H9 (cell line): ENCODE measurements around the gene FGF22. TPM values are rescaled to one million over a fixed set of nuclear protein-coding genes. Genes with fewer than 3 reads are reported as not detected.
A peak's percentile ranks its signal among the peaks of the same experiment; 100 is the strongest.

Experiments used
- DNase-seq: peaks from one replicate; pipeline ENCODE4 v3.0.0-alpha.2; 2017
- H2AFZ ChIP-seq: one replicate; pipeline ENCODE4 v1.6.1; 2013; ENCODE audit warnings: mild to moderate bottlenecking, low read length, control low read depth, moderate library complexity
- H2AK5ac ChIP-seq: 2 replicates; pipeline ENCODE4 v1.6.1; 2013; ENCODE audit warnings: low read length, control low read depth, mixed read lengths; ENCODE audit not compliant: insufficient read length
- H2BK120ac ChIP-seq: one replicate; pipeline ENCODE4 v1.6.1; 2013; ENCODE audit warnings: low read depth, mild to moderate bottlenecking, low read length, control low read depth, inconsistent platforms; ENCODE audit not compliant: poor library complexity, severe bottlenecking
- H2BK12ac ChIP-seq: 2 replicates; pipeline ENCODE4 v1.6.1; 2013; ENCODE audit warnings: low read length, control low read depth, mixed read lengths, low read depth; ENCODE audit not compliant: insufficient read length
- H2BK15ac ChIP-seq: 2 replicates; pipeline ENCODE4 v1.6.1; 2013; ENCODE audit warnings: low read depth, low read length, control low read depth
- H2BK20ac ChIP-seq: one replicate; pipeline ENCODE4 v1.6.1; 2013; ENCODE audit warnings: low read depth, mild to moderate bottlenecking, low read length, control low read depth, inconsistent platforms; ENCODE audit not compliant: poor library complexity, severe bottlenecking
- H2BK5ac ChIP-seq: 2 replicates; pipeline ENCODE4 v1.6.1; 2013; ENCODE audit warnings: low read length, control low read depth, mixed read lengths; ENCODE audit not compliant: insufficient read length
- H3K14ac ChIP-seq: 2 replicates; pipeline ENCODE4 v1.6.1; 2013; ENCODE audit warnings: low read length, control low read depth; ENCODE audit not compliant: insufficient read depth
- H3K18ac ChIP-seq: 2 replicates; pipeline ENCODE4 v1.6.1; 2013; ENCODE audit warnings: low read depth, mild to moderate bottlenecking, mixed read lengths, low read length, control low read depth; ENCODE audit not compliant: insufficient read length
- H3K23ac ChIP-seq: 2 replicates; pipeline ENCODE4 v1.6.1; 2013; ENCODE audit warnings: low read length, control low read depth, mixed read lengths, low read depth; ENCODE audit not compliant: insufficient read length
- H3K23me2 ChIP-seq: 2 replicates; pipeline ENCODE4 v1.6.1; 2013; ENCODE audit warnings: low read depth, mild to moderate bottlenecking, mixed read lengths, low read length, control low read depth; ENCODE audit not compliant: insufficient read length, poor library complexity, severe bottlenecking
- H3K27ac ChIP-seq: 2 replicates; pipeline ENCODE4 v1.5.1; 2013; ENCODE audit warnings: low read length, control low read depth, mixed read lengths, low read depth; ENCODE audit not compliant: insufficient read length
- H3K27me3 ChIP-seq: 2 replicates; pipeline ENCODE4 v1.6.1; 2013; ENCODE audit warnings: low read length, control low read depth, inconsistent platforms; ENCODE audit not compliant: insufficient read depth
- H3K4ac ChIP-seq: 2 replicates; pipeline ENCODE4 v1.6.1; 2013; ENCODE audit warnings: low read depth, mild to moderate bottlenecking, control low read depth, inconsistent platforms, low read length, moderate library complexity
- H3K4me1 ChIP-seq: 2 replicates; pipeline ENCODE4 v1.6.1; 2013; ENCODE audit warnings: low read length, control low read depth, inconsistent platforms; ENCODE audit not compliant: insufficient read depth
- H3K4me2 ChIP-seq: 2 replicates; pipeline ENCODE4 v1.6.1; 2013; ENCODE audit warnings: low read length, control low read depth, mixed read lengths; ENCODE audit not compliant: insufficient read length, insufficient read depth
- H3K56ac ChIP-seq: 2 replicates; pipeline ENCODE4 v1.6.1; 2013; ENCODE audit warnings: low read depth, mild to moderate bottlenecking, mixed read lengths, low read length, control low read depth; ENCODE audit not compliant: insufficient read length
- H3K79me1 ChIP-seq: 2 replicates; pipeline ENCODE4 v1.6.1; 2013; ENCODE audit warnings: low read depth, mild to moderate bottlenecking, moderate library complexity, low read length, control low read depth, inconsistent platforms; ENCODE audit not compliant: insufficient read depth, poor library complexity, severe bottlenecking
- H3K79me2 ChIP-seq: 2 replicates; pipeline ENCODE4 v1.6.1; 2013; ENCODE audit warnings: low read length, control low read depth, inconsistent platforms; ENCODE audit not compliant: insufficient read depth
- H3K9ac ChIP-seq: 2 replicates; pipeline ENCODE4 v1.6.1; 2013; ENCODE audit warnings: low read length, control low read depth, mixed read lengths; ENCODE audit not compliant: insufficient read length; ENCODE audit errors: extremely low read depth
- H3K9me3 ChIP-seq: one replicate; pipeline ENCODE4 v1.6.1; 2013; ENCODE audit warnings: low read depth, low read length, inconsistent platforms; ENCODE audit not compliant: control insufficient read depth
- H3T11ph ChIP-seq: one replicate; pipeline ENCODE4 v1.6.1; 2013; ENCODE audit warnings: mild to moderate bottlenecking, low read length, control low read depth, inconsistent platforms
- H4K20me1 ChIP-seq: one replicate; pipeline ENCODE4 v1.6.1; 2013; ENCODE audit not compliant: control insufficient read depth, insufficient read length, insufficient read depth
- H4K5ac ChIP-seq: 2 replicates; pipeline ENCODE4 v1.6.1; 2013; ENCODE audit warnings: low read depth, mild to moderate bottlenecking, mixed read lengths, low read length, control low read depth; ENCODE audit not compliant: insufficient read length
- H4K8ac ChIP-seq: replicated peaks from 2 replicates; pipeline ENCODE4 v1.6.1; 2013; ENCODE audit warnings: low read length, control low read depth, mixed read lengths, low read depth; ENCODE audit not compliant: insufficient read length
- H4K91ac ChIP-seq: 2 replicates; pipeline ENCODE4 v1.6.1; 2013; ENCODE audit warnings: low read depth, mild to moderate bottlenecking, moderate library complexity, mixed read lengths, low read length, control low read depth; ENCODE audit not compliant: insufficient read length
- H3K27ac Mint-ChIP-seq, 3 experiments: 2 replicates in 2 of 3; 3 replicates in 1 of 3; pipeline ENCODE4 v1.8.0; 2020 to 2021; ENCODE audit warnings: mixed read lengths in 3 of 3, mild to moderate bottlenecking in 1 of 3, moderate library complexity in 1 of 3
- H3K27me3 Mint-ChIP-seq: 2 replicates; pipeline ENCODE4 v1.8.0; 2021; ENCODE audit warnings: low read depth, mild to moderate bottlenecking, moderate library complexity, mixed read lengths
- H3K36me3 Mint-ChIP-seq, 3 experiments: 2 replicates in 2 of 3; 3 replicates in 1 of 3; pipeline ENCODE4 v1.8.0; 2020 to 2021; ENCODE audit warnings: low read depth in 3 of 3, mixed read lengths in 3 of 3; ENCODE audit not compliant: insufficient read depth in 1 of 3
- H3K4me1 Mint-ChIP-seq, 2 experiments: 2 replicates each; pipeline ENCODE4 v1.8.0; 2020; ENCODE audit warnings: mixed read lengths in 2 of 2
- H3K4me3 Mint-ChIP-seq, 2 experiments: 2 replicates in 1 of 2; 3 replicates in 1 of 2; pipeline ENCODE4 v1.8.0; 2020 to 2021; ENCODE audit warnings: mild to moderate bottlenecking in 2 of 2, mixed read lengths in 2 of 2, moderate library complexity in 1 of 2
- H3K9me3 Mint-ChIP-seq, 2 experiments: 2 replicates in 1 of 2; 3 replicates in 1 of 2; pipeline ENCODE4 v1.8.0; 2020; ENCODE audit warnings: mild to moderate bottlenecking in 2 of 2, mixed read lengths in 2 of 2, moderate library complexity in 1 of 2
- CTCF ChIP-seq: fragments of 200-600 bp; sonication (generic); conservative IDR thresholded peaks from 3 replicates; pipeline ENCODE4 v1.8.0; 2021; ENCODE audit warnings: antibody characterized with exemption, mild to moderate bottlenecking
- WGBS: extraction: QIAGEN DNeasy Blood & Tissue Kit; methylation state at CpG from one replicate; pipeline ENCODE4 v1.1.7; 2013; ENCODE audit warnings: missing lambda C conversion rate, low lambda C conversion rate, mixed read lengths; ENCODE audit not compliant: insufficient read length; ENCODE audit errors: extremely low coverage; 5-methylcytosine and 5-hydroxymethylcytosine counted together
- total RNA-seq: library from RNA; stranded (reverse); gene quantifications from 2 replicates; pipeline ENCODE4 v1.2.1, GENCODE V29; 2021

FGF22 gene
- total RNA-seq, 1 experiment from 2014 or later, result 0.72 TPM

GRCh38 chr19:663682-664117 lies 24.0 kb downstream of the FGF22 start:
- H2AFZ ChIP-seq, result no peak overlapping the region
- H2BK15ac ChIP-seq, result no peak overlapping the region
- H2BK120ac ChIP-seq, result no peak overlapping the region
- no peak overlapping the region for H2BK5ac ChIP-seq
- no peak overlapping the region for H3K56ac ChIP-seq
- H4K91ac ChIP-seq, result no peak overlapping the region
- H3K4ac ChIP-seq, result no peak overlapping the region
- no peak overlapping the region for H4K5ac ChIP-seq
- DNase-seq, result no peak
- no peaks in the 10 kb centered on the region for H3K27me3 ChIP-seq
- Mint-ChIP-seq H3K4me1 (peaks cover 13 to 18% of the 10 kb centered on the region in 2 experiments), H3K27me3 (peaks cover 22% of the 10 kb centered on the region), H3K9me3 (peaks cover 7 to 10% of the 10 kb centered on the region in 2 experiments; a peak in 4 of 5 replicates), H3K4me3 (peak overlapping the region; percentile 67 to 74), H3K36me3 (peaks cover 0 to 2% (median 0%) of the 10 kb centered on the region in 3 experiments; a peak in 3 of 7 replicates), H3K27ac (no peak overlapping the region)
- peaks cover 6% of the 10 kb centered on the region for H4K20me1 ChIP-seq
- H3T11ph ChIP-seq, result no peak overlapping the region
- H3K27ac ChIP-seq, result no peak overlapping the region
- H2BK20ac ChIP-seq, result no peak overlapping the region
- H3K9ac ChIP-seq, result no peak overlapping the region
- no peak overlapping the region for H4K8ac ChIP-seq
- H3K23me2 ChIP-seq, result peaks cover 7% of the 10 kb centered on the region
- no peak overlapping the region for H2BK12ac ChIP-seq
- no peak overlapping the region for H3K14ac ChIP-seq
- no peaks in the 10 kb centered on the region for H3K9me3 ChIP-seq
- H3K79me2 ChIP-seq, result peaks cover 38% of the 10 kb centered on the region; the same call in 1 of the 2 replicates
- H2AK5ac ChIP-seq, result no peak overlapping the region
- peak overlapping the region; percentile 22 for H3K4me2 ChIP-seq
- no CpG with 5 or more reads among the region's 18 CpGs for WGBS
- H3K4me1 ChIP-seq, result no peaks in the 10 kb centered on the region; the same call in 1 of the 2 replicates
- no peak for TF ChIP-seq CTCF
- H3K18ac ChIP-seq, result no peak overlapping the region
- no peaks in the 10 kb centered on the region for H3K79me1 ChIP-seq
- no peak overlapping the region for H3K23ac ChIP-seq
